Activated CD4-positive, alpha-beta T cell treated with anti-CD3 and anti-CD28 coated beads for 36 hours (primary cell): ENCODE measurements around the gene ADARB2. TPM values are rescaled to one million over a fixed set of nuclear protein-coding genes. Genes with fewer than 3 reads are reported as not detected.

Experiments used
- ATAC-seq: fragments of 200-7000 bp; cut with Tn5 transposase; one replicate; pipeline ENCODE4 v1.10.0; 2021; ENCODE audit warnings: mild to moderate bottlenecking, moderate library complexity
- CTCF ChIA-PET: fragments of 350-600 bp; sonication (Branson Sonifier 250); formaldehyde crosslinking; loops from one replicate; lab custom pipeline; 2021; ENCODE audit warnings: antibody characterized with exemption; lab: Charles Lee
- POLR2A ChIA-PET: fragments of 350-600 bp; sonication (Branson Sonifier 250); formaldehyde crosslinking; loops from one replicate; lab custom pipeline; 2021; ENCODE audit warnings: antibody characterized with exemption, inconsistent platforms; lab: Charles Lee
- DNase-seq: peaks from one replicate; pipeline ENCODE4 v3.0.0-alpha.2; 2020
- H3K27ac Mint-ChIP-seq: one replicate; pipeline ENCODE4 v1.8.0; 2021; ENCODE audit warnings: mixed read lengths
- H3K27me3 Mint-ChIP-seq: one replicate; pipeline ENCODE4 v1.8.0; 2021; ENCODE audit warnings: mixed read lengths
- H3K36me3 Mint-ChIP-seq: one replicate; pipeline ENCODE4 v1.8.0; 2021; ENCODE audit warnings: low read depth, mixed read lengths
- H3K4me1 Mint-ChIP-seq: one replicate; pipeline ENCODE4 v1.8.0; 2021; ENCODE audit warnings: mixed read lengths
- H3K4me3 Mint-ChIP-seq: one replicate; pipeline ENCODE4 v1.8.0; 2021; ENCODE audit warnings: mild to moderate bottlenecking, moderate library complexity, mixed read lengths
- H3K9me3 Mint-ChIP-seq: one replicate; pipeline ENCODE4 v1.8.0; 2021; ENCODE audit warnings: low read depth, mixed read lengths
- intact Hi-C, 2 experiments: fragments of 100-400 bp; cut with DNase I in 1 of 2; cut with micrococcal nuclease in 1 of 2; formaldehyde crosslinking; loops; one replicate each; pipeline versions ENCODE4 v1.14.2 to v1.15.1; 2022 to 2024; cut with DNase I, micrococcal nuclease
- total RNA-seq, 2 experiments: library from RNA; stranded (reverse); gene quantifications; one replicate each; pipeline ENCODE4 v1.2.3, GENCODE V29; 2021

ADARB2 gene
- total RNA-seq, 2 experiments from 2014 or later = not detected

GRCh38 chr10:1709161-1709560 is 28.2 kb downstream of the ADARB2 start:
- DNase-seq (no peak), ATAC-seq (no peak)
- CTCF ChIA-PET = interaction anchor here (1.1 kb wide), 1 partner anchor 19 kb away, joined by 3 read pairs; no protein-coding TSS in a partner anchor
- POLR2A ChIA-PET = no interaction called here
- peaks cover 2% of the 10 kb centered on the region for H3K9me3 Mint-ChIP-seq
- H3K27ac Mint-ChIP-seq = no peak overlapping the region
- H3K4me1 Mint-ChIP-seq = peaks cover 16% of the 10 kb centered on the region
- no peak overlapping the region for H3K4me3 Mint-ChIP-seq
- intact Hi-C loops = no loop called here
- peaks cover 54% of the 10 kb centered on the region for H3K27me3 Mint-ChIP-seq
- H3K36me3 Mint-ChIP-seq = no peaks in the 10 kb centered on the region

- H3K4me3 Mint-ChIP-seq = no peak overlapping the region
- no peak for DNase-seq
- peaks cover 2% of the 10 kb centered on the region for H3K9me3 Mint-ChIP-seq
- ATAC-seq = no peak
- H3K36me3 Mint-ChIP-seq = no peaks in the 10 kb centered on the region
- POLR2A ChIA-PET = no interaction called here
- peaks cover 16% of the 10 kb centered on the region for H3K4me1 Mint-ChIP-seq
- intact Hi-C loops = no loop called here
- peaks cover 50% of the 10 kb centered on the region for H3K27me3 Mint-ChIP-seq
- CTCF ChIA-PET = interaction anchor here (1.1 kb wide), 1 partner anchor 20 kb away, joined by 3 read pairs; no protein-coding TSS in a partner anchor
- no peak overlapping the region for H3K27ac Mint-ChIP-seq
Observed at GRCh38 chr10:1708746-1709145, 28.6 kb downstream of the ADARB2 start.

- ChIA-PET CTCF (no interaction called here), POLR2A (no interaction called here)
- no peaks in the 10 kb centered on the region for H3K36me3 Mint-ChIP-seq
- H3K27me3 Mint-ChIP-seq = peaks cover 56% of the 10 kb centered on the region
- H3K4me3 Mint-ChIP-seq = no peak overlapping the region
- intact Hi-C loops = no loop called here
- peak; percentile 68 for ATAC-seq
- peak; percentile 23 for DNase-seq
- no peak overlapping the region for H3K27ac Mint-ChIP-seq
- peaks cover 16% of the 10 kb centered on the region for H3K4me1 Mint-ChIP-seq
- H3K9me3 Mint-ChIP-seq = peaks cover 2% of the 10 kb centered on the region
Observed at GRCh38 chr10:1706711-1707110, 30.6 kb downstream of the ADARB2 start.

GRCh38 chr10:1706256-1706655 is 31.1 kb downstream of the ADARB2 start:
- Mint-ChIP-seq H3K27ac (no peak overlapping the region), H3K27me3 (peaks cover 54% of the 10 kb centered on the region), H3K9me3 (peaks cover 2% of the 10 kb centered on the region), H3K4me3 (no peak overlapping the region), H3K36me3 (no peaks in the 10 kb centered on the region), H3K4me1 (peaks cover 16% of the 10 kb centered on the region)
- intact Hi-C loops = no loop called here
- CTCF ChIA-PET = no interaction called here
- DNase-seq (no peak), ATAC-seq (no peak)
- POLR2A ChIA-PET = no interaction called here

GRCh38 chr10:1698185-1698584 is 39.1 kb downstream of the ADARB2 start:
- no peak for ATAC-seq
- CTCF ChIA-PET = no interaction called here

GRCh38 chr10:1696106-1696505 is 41.2 kb downstream of the ADARB2 start:
- intact Hi-C loops = no loop called here
- no peak for DNase-seq
- POLR2A ChIA-PET = no interaction called here
- CTCF ChIA-PET = no interaction called here
- Mint-ChIP-seq H3K27ac (no peak overlapping the region), H3K4me3 (no peak overlapping the region), H3K36me3 (no peaks in the 10 kb centered on the region), H3K27me3 (peaks cover 11% of the 10 kb centered on the region), H3K9me3 (peaks cover 2% of the 10 kb centered on the region), H3K4me1 (no peaks in the 10 kb centered on the region)
- no peak for ATAC-seq

More at GRCh38 chr10:1698185-1698584, 39.1 kb downstream of the ADARB2 start:
- POLR2A ChIA-PET = no interaction called here
- no peaks in the 10 kb centered on the region for H3K4me1 Mint-ChIP-seq
- peaks cover 18% of the 10 kb centered on the region for H3K27me3 Mint-ChIP-seq
- no peak overlapping the region for H3K4me3 Mint-ChIP-seq
- H3K36me3 Mint-ChIP-seq = no peaks in the 10 kb centered on the region
- no peak overlapping the region for H3K27ac Mint-ChIP-seq
- intact Hi-C loops = no loop called here
- no peak for DNase-seq
- peaks cover 2% of the 10 kb centered on the region for H3K9me3 Mint-ChIP-seq

GRCh38 chr10:1690086-1690485 is 47.2 kb downstream of the ADARB2 start:
- DNase-seq (no peak), ATAC-seq (no peak)
- Mint-ChIP-seq H3K27ac (no peak overlapping the region), H3K4me1 (no peaks in the 10 kb centered on the region), H3K36me3 (no peaks in the 10 kb centered on the region), H3K27me3 (peaks cover 11% of the 10 kb centered on the region), H3K4me3 (no peak overlapping the region), H3K9me3 (no peaks in the 10 kb centered on the region)
- POLR2A ChIA-PET = no interaction called here
- CTCF ChIA-PET = no interaction called here
- intact Hi-C loops = no loop called here

- peaks cover 13% of the 10 kb centered on the region for H3K27me3 Mint-ChIP-seq
- intact Hi-C loops = no loop called here
- CTCF ChIA-PET = no interaction called here
- H3K27ac Mint-ChIP-seq = no peak overlapping the region
- no peaks in the 10 kb centered on the region for H3K9me3 Mint-ChIP-seq
- H3K4me3 Mint-ChIP-seq = no peak overlapping the region
- no peaks in the 10 kb centered on the region for H3K36me3 Mint-ChIP-seq
- no peak for ATAC-seq
- POLR2A ChIA-PET = no interaction called here
- H3K4me1 Mint-ChIP-seq = no peaks in the 10 kb centered on the region
- DNase-seq = no peak
Observed at GRCh38 chr10:1688531-1688930, 48.8 kb downstream of the ADARB2 start.

- CTCF ChIA-PET = interaction anchor here (0.7 kb wide), 1 partner anchor 767 kb away, joined by 3 read pairs; no protein-coding TSS in a partner anchor
- H3K9me3 Mint-ChIP-seq = no peaks in the 10 kb centered on the region
- DNase-seq = no peak
- H3K27ac Mint-ChIP-seq = no peak overlapping the region
- H3K27me3 Mint-ChIP-seq = peaks cover 15% of the 10 kb centered on the region
- POLR2A ChIA-PET = no interaction called here
- H3K4me1 Mint-ChIP-seq = no peaks in the 10 kb centered on the region
- H3K4me3 Mint-ChIP-seq = no peak overlapping the region
- no peak for ATAC-seq
- intact Hi-C loops = no loop called here
- no peaks in the 10 kb centered on the region for H3K36me3 Mint-ChIP-seq
Observed at GRCh38 chr10:1687623-1688150, 49.6 kb downstream of the ADARB2 start.

GRCh38 chr10:1687190-1687589 is 50.1 kb downstream of the ADARB2 start:
- intact Hi-C loops = no loop called here
- peaks cover 15% of the 10 kb centered on the region for H3K27me3 Mint-ChIP-seq
- CTCF ChIA-PET = interaction anchor here (0.7 kb wide), 1 partner anchor 767 kb away, joined by 3 read pairs; no protein-coding TSS in a partner anchor
- no peaks in the 10 kb centered on the region for H3K36me3 Mint-ChIP-seq
- POLR2A ChIA-PET = no interaction called here
- H3K4me1 Mint-ChIP-seq = no peaks in the 10 kb centered on the region
- H3K4me3 Mint-ChIP-seq = no peak overlapping the region
- H3K27ac Mint-ChIP-seq = no peak overlapping the region
- DNase-seq (no peak), ATAC-seq (no peak)
- H3K9me3 Mint-ChIP-seq = no peaks in the 10 kb centered on the region

GRCh38 chr10:1686491-1686749 is 50.9 kb downstream of the ADARB2 start:
- ChIA-PET CTCF (no interaction called here), POLR2A (interaction anchor here (0.6 kb wide), 1 partner anchor 176 kb away, joined by 5 read pairs; no protein-coding TSS in a partner anchor)
- peaks cover 9% of the 10 kb centered on the region for H3K27me3 Mint-ChIP-seq
- H3K9me3 Mint-ChIP-seq = no peaks in the 10 kb centered on the region
- intact Hi-C loops = no loop called here
- no peak for DNase-seq
- no peak overlapping the region for H3K4me3 Mint-ChIP-seq
- H3K27ac Mint-ChIP-seq = no peak overlapping the region
- H3K36me3 Mint-ChIP-seq = no peaks in the 10 kb centered on the region
- no peak for ATAC-seq
- H3K4me1 Mint-ChIP-seq = no peaks in the 10 kb centered on the region

- Mint-ChIP-seq H3K27ac (no peak overlapping the region), H3K4me3 (no peak overlapping the region), H3K36me3 (no peaks in the 10 kb centered on the region), H3K4me1 (no peaks in the 10 kb centered on the region), H3K27me3 (peaks cover 9% of the 10 kb centered on the region), H3K9me3 (no peaks in the 10 kb centered on the region)
- intact Hi-C loops = no loop called here
- ChIA-PET CTCF (no interaction called here), POLR2A (no interaction called here)
- ATAC-seq = no peak
- no peak for DNase-seq
Observed at GRCh38 chr10:1685699-1686490, 51.4 kb downstream of the ADARB2 start.
